GM12801 (cell line): ENCODE measurements around the gene COMMD2.

Experiments used
- TF ChIP-seq, protein P1 (sequence below): IDR thresholded peaks from one replicate; pipeline ENCODE4 v1.5.1; 2011; ENCODE audit warnings: control low read depth; ENCODE audit not compliant: insufficient read length; ENCODE audit errors: extremely low read depth

COMMD2 gene

GRCh38 chr3:149703466-149703865 is 48.8 kb downstream of the COMMD2 start:
- TF ChIP-seq, protein P1, sequence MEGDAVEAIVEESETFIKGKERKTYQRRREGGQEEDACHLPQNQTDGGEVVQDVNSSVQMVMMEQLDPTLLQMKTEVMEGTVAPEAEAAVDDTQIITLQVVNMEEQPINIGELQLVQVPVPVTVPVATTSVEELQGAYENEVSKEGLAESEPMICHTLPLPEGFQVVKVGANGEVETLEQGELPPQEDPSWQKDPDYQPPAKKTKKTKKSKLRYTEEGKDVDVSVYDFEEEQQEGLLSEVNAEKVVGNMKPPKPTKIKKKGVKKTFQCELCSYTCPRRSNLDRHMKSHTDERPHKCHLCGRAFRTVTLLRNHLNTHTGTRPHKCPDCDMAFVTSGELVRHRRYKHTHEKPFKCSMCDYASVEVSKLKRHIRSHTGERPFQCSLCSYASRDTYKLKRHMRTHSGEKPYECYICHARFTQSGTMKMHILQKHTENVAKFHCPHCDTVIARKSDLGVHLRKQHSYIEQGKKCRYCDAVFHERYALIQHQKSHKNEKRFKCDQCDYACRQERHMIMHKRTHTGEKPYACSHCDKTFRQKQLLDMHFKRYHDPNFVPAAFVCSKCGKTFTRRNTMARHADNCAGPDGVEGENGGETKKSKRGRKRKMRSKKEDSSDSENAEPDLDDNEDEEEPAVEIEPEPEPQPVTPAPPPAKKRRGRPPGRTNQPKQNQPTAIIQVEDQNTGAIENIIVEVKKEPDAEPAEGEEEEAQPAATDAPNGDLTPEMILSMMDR, result no peak

DNA sequence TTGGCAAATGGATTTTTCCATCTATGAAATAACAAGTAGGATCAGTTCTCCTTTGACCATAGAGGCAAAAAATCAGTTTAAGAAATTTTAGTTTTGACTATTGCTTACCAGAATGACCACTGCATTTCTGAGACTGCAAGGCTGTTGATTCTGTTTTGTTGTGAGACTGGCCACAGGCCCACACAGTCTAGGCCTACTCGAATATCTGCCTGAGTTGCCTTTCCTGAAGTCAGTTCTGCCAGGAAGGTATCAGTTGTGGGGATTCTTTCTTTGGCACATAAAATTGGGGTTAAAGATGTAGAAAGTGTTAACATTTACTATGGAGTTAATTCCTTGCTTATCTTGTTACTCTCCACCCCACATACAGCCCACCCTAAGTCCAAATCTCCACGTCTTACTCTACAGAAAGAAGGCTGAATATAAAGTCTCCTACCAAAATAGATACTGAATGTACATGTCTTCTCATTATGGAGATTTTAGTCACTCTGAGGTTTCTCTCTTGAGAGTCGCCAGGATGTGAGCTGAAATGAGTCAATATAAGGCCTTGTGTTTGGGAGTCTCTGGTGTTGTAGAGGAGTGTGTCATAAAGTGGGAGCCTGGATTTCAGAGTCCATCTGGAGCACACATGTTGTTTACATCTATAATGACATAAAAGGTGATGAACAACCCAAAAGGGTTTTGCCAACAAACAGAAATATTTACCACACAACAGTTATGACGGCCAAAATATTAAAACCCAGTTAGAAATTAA is 49.4 kb downstream of the COMMD2 start:
- TF ChIP-seq, protein P1, result no peak

GRCh38 chr3:149701977-149702350 is 50.3 kb downstream of the COMMD2 start:
- TF ChIP-seq, protein P1, result no peak

GRCh38 chr3:149701206-149701976 is 50.9 kb downstream of the COMMD2 start:
- TF ChIP-seq, protein P1, result no peak
